ENCODE measurements around the gene RASGEF1B.

- no peak for TF ChIP-seq CTCF (IDR thresholded peaks at IDR 0.05; ENCODE audit: low read depth, low read length)
- no peak for TF ChIP-seq EZH2phosphoT487 (IDR thresholded peaks at IDR 0.05; ENCODE audit: low read depth)
These were observed 41.2 kb upstream of the RASGEF1B start for GRCh38 chr4:81512757-81513501.
